GM12878 (cell line): ENCODE data around the gene SNRPD3. TPM values are rescaled to one million over a fixed set of nuclear protein-coding genes. Genes with fewer than 3 reads are reported as not detected.

Experiments
- BCL11A ChIP-seq: IDR thresholded peaks from 2 replicates; pipeline ENCODE4 v1.6.1; 2011; ENCODE audit warnings: low read depth, low read length
- JUNB ChIP-seq: IDR thresholded peaks from 2 replicates; pipeline ENCODE4 v1.6.1; 2016; ENCODE audit warnings: antibody characterized with exemption, mild to moderate bottlenecking
- JUND ChIP-seq: IDR thresholded peaks from 2 replicates; pipeline ENCODE4 v1.6.1; 2012; ENCODE audit warnings: low read depth, mild to moderate bottlenecking, low read length, improper control_type of control experiment, moderate library complexity
- POU2F2 ChIP-seq: IDR thresholded peaks from 3 replicates; pipeline ENCODE4 v1.6.1; 2011; ENCODE audit warnings: low read depth, mild to moderate bottlenecking, low read length, borderline replicate concordance
- RAD21 ChIP-seq: IDR thresholded peaks from 2 replicates; pipeline ENCODE4 v1.6.1; 2011; ENCODE audit warnings: mild to moderate bottlenecking, low read depth, low read length, moderate library complexity; ENCODE audit not compliant: insufficient read depth
- polyA plus RNA-seq, 11 experiments: library from polyadenylated mRNA; depleted of rRNA in 4 of 11; unstranded in 6 of 11; stranded (reverse) in 5 of 11; fragments of >200 nt; fragmentation: Nextera tagmentation in 4 of 11; fragmentation: Illumina TruSeq in 1 of 11; extraction: Ambion mirVana in 4 of 11; extraction: Trizol in 1 of 11; gene quantifications; 1 replicate in 1 of 11; 2 replicates in 10 of 11; pipeline versions ENCODE4 v1.2.1 to v1.2.3, GENCODE V29; 2011 to 2016; ENCODE audit warnings: inconsistent platforms in 2 of 11, missing spikeins in 2 of 11, low read depth in 1 of 11
- total RNA-seq, 4 experiments: library from RNA; depleted of rRNA in 3 of 4; stranded (reverse); fragments of >200 nt in 3 of 4; fragmentation: Illumina TruSeq in 1 of 4; extraction: Trizol in 1 of 4; gene quantifications; 2 replicates each; pipeline versions ENCODE4 v1.2.1 to v1.2.3, GENCODE V29; 2013 to 2021
- TF ChIP-seq, protein P1 (sequence below): fragments of 450-650 bp; IDR thresholded peaks from 2 replicates; pipeline ENCODE4 v1.6.1; 2016; ENCODE audit warnings: mild to moderate bottlenecking
- TF ChIP-seq, protein P2 (sequence below): fragments of 450-650 bp; IDR thresholded peaks from 2 replicates; pipeline ENCODE4 v1.6.1; 2017; ENCODE audit warnings: mild to moderate bottlenecking, moderate library complexity

SNRPD3 gene
- total and polyA plus RNA-seq, 10 of the 15 experiments (the other 5 are each of a cell fraction or from before 2014, with no cell fraction given), result 112 to 324 (median 242) TPM

GRCh38 chr22:24525416-24526037, 30.3 kb upstream of the SNRPD3 start (continued):
- TF ChIP-seq, protein P1, sequence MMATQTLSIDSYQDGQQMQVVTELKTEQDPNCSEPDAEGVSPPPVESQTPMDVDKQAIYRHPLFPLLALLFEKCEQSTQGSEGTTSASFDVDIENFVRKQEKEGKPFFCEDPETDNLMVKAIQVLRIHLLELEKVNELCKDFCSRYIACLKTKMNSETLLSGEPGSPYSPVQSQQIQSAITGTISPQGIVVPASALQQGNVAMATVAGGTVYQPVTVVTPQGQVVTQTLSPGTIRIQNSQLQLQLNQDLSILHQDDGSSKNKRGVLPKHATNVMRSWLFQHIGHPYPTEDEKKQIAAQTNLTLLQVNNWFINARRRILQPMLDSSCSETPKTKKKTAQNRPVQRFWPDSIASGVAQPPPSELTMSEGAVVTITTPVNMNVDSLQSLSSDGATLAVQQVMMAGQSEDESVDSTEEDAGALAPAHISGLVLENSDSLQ, result peak; percentile 75
- TF ChIP-seq POU2F2 (0 out of 3 replicates have a peak, but pooled peaks have one; percentile 56), RAD21 (peak; percentile 96), JUND (0 out of 2 replicates have a peak, but pooled peaks have one; percentile 58), BCL11A (no peak), JUNB (0 out of 2 replicates have a peak, but pooled peaks have one; percentile 11)
- TF ChIP-seq, protein P2, sequence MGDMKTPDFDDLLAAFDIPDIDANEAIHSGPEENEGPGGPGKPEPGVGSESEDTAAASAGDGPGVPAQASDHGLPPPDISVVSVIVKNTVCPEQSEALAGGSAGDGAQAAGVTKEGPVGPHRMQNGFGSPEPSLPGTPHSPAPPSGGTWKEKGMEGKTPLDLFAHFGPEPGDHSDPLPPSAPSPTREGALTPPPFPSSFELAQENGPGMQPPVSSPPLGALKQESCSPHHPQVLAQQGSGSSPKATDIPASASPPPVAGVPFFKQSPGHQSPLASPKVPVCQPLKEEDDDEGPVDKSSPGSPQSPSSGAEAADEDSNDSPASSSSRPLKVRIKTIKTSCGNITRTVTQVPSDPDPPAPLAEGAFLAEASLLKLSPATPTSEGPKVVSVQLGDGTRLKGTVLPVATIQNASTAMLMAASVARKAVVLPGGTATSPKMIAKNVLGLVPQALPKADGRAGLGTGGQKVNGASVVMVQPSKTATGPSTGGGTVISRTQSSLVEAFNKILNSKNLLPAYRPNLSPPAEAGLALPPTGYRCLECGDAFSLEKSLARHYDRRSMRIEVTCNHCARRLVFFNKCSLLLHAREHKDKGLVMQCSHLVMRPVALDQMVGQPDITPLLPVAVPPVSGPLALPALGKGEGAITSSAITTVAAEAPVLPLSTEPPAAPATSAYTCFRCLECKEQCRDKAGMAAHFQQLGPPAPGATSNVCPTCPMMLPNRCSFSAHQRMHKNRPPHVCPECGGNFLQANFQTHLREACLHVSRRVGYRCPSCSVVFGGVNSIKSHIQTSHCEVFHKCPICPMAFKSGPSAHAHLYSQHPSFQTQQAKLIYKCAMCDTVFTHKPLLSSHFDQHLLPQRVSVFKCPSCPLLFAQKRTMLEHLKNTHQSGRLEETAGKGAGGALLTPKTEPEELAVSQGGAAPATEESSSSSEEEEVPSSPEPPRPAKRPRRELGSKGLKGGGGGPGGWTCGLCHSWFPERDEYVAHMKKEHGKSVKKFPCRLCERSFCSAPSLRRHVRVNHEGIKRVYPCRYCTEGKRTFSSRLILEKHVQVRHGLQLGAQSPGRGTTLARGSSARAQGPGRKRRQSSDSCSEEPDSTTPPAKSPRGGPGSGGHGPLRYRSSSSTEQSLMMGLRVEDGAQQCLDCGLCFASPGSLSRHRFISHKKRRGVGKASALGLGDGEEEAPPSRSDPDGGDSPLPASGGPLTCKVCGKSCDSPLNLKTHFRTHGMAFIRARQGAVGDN, result peak; percentile 69; the same call in 1 of the 2 replicates
- TF ChIP-seq, all 136 proteins: peak for 21
